ENCODE measurements around the gene SRSF4. TPM values are rescaled to one million over a fixed set of nuclear protein-coding genes. Genes with fewer than 3 reads are reported as not detected.
A peak's percentile ranks its signal among the peaks of the same experiment; 100 is the strongest.
"Not testable (repeated sequence)": the region's sequence is repeated elsewhere in the genome, so short reads cannot be mapped to it uniquely, and the experiment has no call there.

SRSF4 gene
- total and polyA plus RNA-seq, 9 of the 15 experiments (the other 6 are each of a cell fraction or from before 2014, with no cell fraction given): 15.9 to 132 (median 82.0) TPM

GRCh38 chr1:29222260-29222659 lies 40.6 kb upstream of the SRSF4 start:
- TF ChIP-seq ZNF239 (CRISPR knock-in tag; IDR thresholded peaks at IDR 0.05): peak; percentile 62
- DNase-seq (ENCODE audit: extremely low read depth in 1 of 4, low spot score in 3 of 4); CTCF ChIA-PET (ENCODE audit: low intra/inter-chr PET ratio); H3K9me3 ChIP-seq (replicated peaks; ENCODE audit: control insufficient read depth, insufficient read depth, low read depth, low read length); H3K9me1 ChIP-seq (ENCODE audit: control insufficient read depth, insufficient read depth, low read length); H3K4me1 ChIP-seq (replicated peaks in 1 of 2; ENCODE audit: control insufficient read depth in 2 of 2, insufficient read depth in 2 of 2, low read length in 2 of 2); H3K27ac ChIP-seq (ENCODE audit: extremely low read depth, low read depth, low read length); BruUV-seq (replicated peaks); H3K27me3 ChIP-seq (ENCODE audit: control insufficient read depth in 2 of 2, insufficient read depth in 2 of 2, low read length in 2 of 2); H2AFZ ChIP-seq (ENCODE audit: low read depth, low read length); H3K4me2 ChIP-seq (ENCODE audit: insufficient read depth, low read length); H3K4me3 ChIP-seq; ATAC-seq; intact Hi-C loops (cut with micrococcal nuclease); H3K9ac ChIP-seq (ENCODE audit: insufficient read depth in 1 of 2, low read depth in 2 of 2, low read length in 2 of 2); FAIRE-seq: not testable (repeated sequence)
- peaks cover 79% of the 10 kb centered on the region for H3K36me3 ChIP-seq (ENCODE audit: control insufficient read depth, insufficient read depth, low read length)
- H3K79me2 ChIP-seq (ENCODE audit: control insufficient read depth, insufficient read depth, low read length): peaks cover 18% of the 10 kb centered on the region; the same call in 2 of the 3 replicates
- WGBS (ENCODE audit: insufficient coverage, low coverage, missing lambda C conversion rate): 90% methylated on average over 6 of the region's 6 CpGs
- in situ Hi-C loops (cut with MboI): loop anchor here (10.0 kb wide), 1 partner anchor 1483 kb away; no protein-coding TSS in a partner anchor
- POLR2A ChIA-PET: interaction anchor here (4.7 kb wide), 1 partner anchor 8 kb away, joined by 18 read pairs; the partner anchor contains the start of gene MECR
- peaks cover 25% of the 10 kb centered on the region; the same call in 1 of the 2 replicates for H4K20me1 ChIP-seq (replicated peaks; ENCODE audit: control insufficient read depth, insufficient read depth, low read length)

DNA sequence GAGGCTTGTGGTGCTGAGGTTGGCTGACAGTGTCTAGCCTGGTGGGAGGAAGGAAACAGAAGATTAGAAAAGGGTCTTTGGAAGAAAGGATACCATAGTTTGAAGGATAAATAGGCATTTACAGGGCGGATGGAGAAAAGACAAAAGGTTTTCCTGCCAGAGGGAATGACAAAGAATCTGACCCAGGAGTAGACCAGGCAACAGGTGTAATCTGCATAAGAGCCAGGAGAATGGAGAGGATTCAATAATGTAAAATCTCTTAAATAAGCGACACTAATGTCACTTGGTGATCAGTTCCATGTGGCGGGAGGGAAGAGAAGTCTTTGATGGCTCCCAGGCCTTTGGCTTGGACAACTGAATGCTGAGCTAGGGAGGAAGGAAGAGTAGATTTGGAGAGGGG lies 39.6 kb upstream of the SRSF4 start:
- BruUV-seq (replicated peaks): no TSS peak
- Histone ChIP-seq H3K9ac (ENCODE audit: insufficient read depth in 1 of 2, low read depth in 2 of 2, low read length in 2 of 2) (no peak overlapping the region), H3K4me1 (replicated peaks in 1 of 2; ENCODE audit: control insufficient read depth in 2 of 2, insufficient read depth in 2 of 2, low read length in 2 of 2) (peaks cover 0 to 2% of the 10 kb centered on the region in 2 experiments; a peak in 1 of 5 replicates), H3K9me1 (ENCODE audit: control insufficient read depth, insufficient read depth, low read length) (no peaks in the 10 kb centered on the region), H3K4me3 (no peak overlapping the region), H3K27me3 (ENCODE audit: control insufficient read depth in 2 of 2, insufficient read depth in 2 of 2, low read length in 2 of 2) (no peaks in the 10 kb centered on the region), H2AFZ (ENCODE audit: low read depth, low read length) (no peak overlapping the region), H4K20me1 (replicated peaks; ENCODE audit: control insufficient read depth, insufficient read depth, low read length) (peaks cover 25% of the 10 kb centered on the region; the same call in 1 of the 2 replicates), H3K9me3 (replicated peaks; ENCODE audit: control insufficient read depth, insufficient read depth, low read depth, low read length) (no peaks in the 10 kb centered on the region), H3K79me2 (ENCODE audit: control insufficient read depth, insufficient read depth, low read length) (peaks cover 14% of the 10 kb centered on the region; the same call in 2 of the 3 replicates), H3K36me3 (ENCODE audit: control insufficient read depth, insufficient read depth, low read length) (peaks cover 83% of the 10 kb centered on the region), H3K27ac (ENCODE audit: extremely low read depth, low read depth, low read length) (no peak overlapping the region), H3K4me2 (ENCODE audit: insufficient read depth, low read length) (no peak overlapping the region)
- intact Hi-C loops (cut with micrococcal nuclease) (no loop called here), in situ Hi-C loops (cut with MboI) (loop anchor here (10.0 kb wide), 1 partner anchor 1484 kb away; no protein-coding TSS in a partner anchor)
- FAIRE-seq (no peak), ATAC-seq (no peak), DNase-seq (ENCODE audit: extremely low read depth in 1 of 4, low spot score in 3 of 4) (no peak)
- CTCF ChIA-PET (ENCODE audit: low intra/inter-chr PET ratio): interaction anchor here (0.6 kb wide), 1 partner anchor 800 kb away, joined by 3 read pairs; no protein-coding TSS in a partner anchor
- POLR2A ChIA-PET: interaction anchor here (0.6 to 4.7 kb wide), 2 partner anchors 9 to 192 kb away, joined by 5 to 18 read pairs; partner anchors contain the start of gene MECR
- WGBS (ENCODE audit: insufficient coverage, low coverage, missing lambda C conversion rate): 86% methylated on average over 3 of the region's 3 CpGs
- no peak for TF ChIP-seq DIDO1 (tag; IDR thresholded peaks at IDR 0.05; ENCODE audit: low read depth)
- TF ChIP-seq ZFPM2 (CRISPR knock-in tag; IDR thresholded peaks at IDR 0.05): no peak
- TF ChIP-seq CHCHD3 (CRISPR knock-in tag; IDR thresholded peaks at IDR 0.05): no peak
- TF ChIP-seq SMARCC2 (IDR thresholded peaks at IDR 0.05; ENCODE audit: low read depth): no peak
- no peak for TF ChIP-seq ZNF324 (CRISPR knock-in tag; IDR thresholded peaks at IDR 0.05)
- TF ChIP-seq ZNF253 (CRISPR knock-in tag; conservative IDR thresholded peaks at IDR 0.05): no peak
- TF ChIP-seq CREM (IDR thresholded peaks at IDR 0.05; ENCODE audit: low read depth): no peak
- TF ChIP-seq SMARCB1 (IDR thresholded peaks at IDR 0.05; ENCODE audit: insufficient read length, low read depth): no peak
- TF ChIP-seq CBFA2T2 (conservative IDR thresholded peaks at IDR 0.05): no peak
- no peak for TF ChIP-seq CEBPZ (IDR thresholded peaks at IDR 0.05; ENCODE audit: borderline replicate concordance, low read depth, low read length)
- TF ChIP-seq, protein P1, sequence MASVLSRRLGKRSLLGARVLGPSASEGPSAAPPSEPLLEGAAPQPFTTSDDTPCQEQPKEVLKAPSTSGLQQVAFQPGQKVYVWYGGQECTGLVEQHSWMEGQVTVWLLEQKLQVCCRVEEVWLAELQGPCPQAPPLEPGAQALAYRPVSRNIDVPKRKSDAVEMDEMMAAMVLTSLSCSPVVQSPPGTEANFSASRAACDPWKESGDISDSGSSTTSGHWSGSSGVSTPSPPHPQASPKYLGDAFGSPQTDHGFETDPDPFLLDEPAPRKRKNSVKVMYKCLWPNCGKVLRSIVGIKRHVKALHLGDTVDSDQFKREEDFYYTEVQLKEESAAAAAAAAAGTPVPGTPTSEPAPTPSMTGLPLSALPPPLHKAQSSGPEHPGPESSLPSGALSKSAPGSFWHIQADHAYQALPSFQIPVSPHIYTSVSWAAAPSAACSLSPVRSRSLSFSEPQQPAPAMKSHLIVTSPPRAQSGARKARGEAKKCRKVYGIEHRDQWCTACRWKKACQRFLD (CRISPR knock-in tag; IDR thresholded peaks at IDR 0.05): no peak

Data from K562 (cell line).